Measurements from ENCODE around the gene HNRNPDL. TPM values are rescaled to one million over a fixed set of nuclear protein-coding genes. Genes with fewer than 3 reads are reported as not detected.
"Not testable (repeated sequence)": the region's sequence is repeated elsewhere in the genome, so short reads cannot be mapped to it uniquely, and the experiment has no call there.

Gene HNRNPDL
- 100 to 1,000 TPM; 207 to 297 (median 258) TPM for total RNA-seq (2021; fragmentation: NEBNext Ultra II Directional; extraction: Animal tissue kit (Norgen Biotek cat#: 25700))
- long read RNA-seq, transcript HNRNPDL-201 (8 exons, 3,781 nt) = major isoform, 224 of 340 reads
- long read RNA-seq, transcript HNRNPDL-202 (9 exons, 1,402 nt) = minor isoform, 16 of 340 reads
- long read RNA-seq, transcript HNRNPDL-207 (7 exons, 3,968 nt) = minor isoform, 6 of 340 reads
- long read RNA-seq, transcript HNRNPDL-204 (7 exons, 2,404 nt) = minor isoform, 23 of 340 reads
- long read RNA-seq, partial matches to known transcripts = 54 of 340 reads
- long read RNA-seq, other reads (novel, unspliced or antisense) = 17 of 340 reads

GRCh38 chr4:82430193-82430963 lies at the start of gene HNRNPDL, which contains the start of gene ENOPH1:
HNRNPDL (minus strand) TSS chr4:82430462; CDS start chr4:82429690, 772 bp downstream.
ENOPH1 (plus strand) TSS chr4:82430590; CDS start chr4:82430830, 240 bp downstream.
- Mint-ChIP-seq H3K27ac (peak within 1 kb of the TSS; percentile 99), H3K4me3 (peak within 1 kb of the TSS; percentile 95), H3K27me3 (ENCODE audit: insufficient read depth) (peaks cover 20% of the 10 kb centered on the region), H3K4me1 (ENCODE audit: low read depth) (peaks cover 49% of the 10 kb centered on the region), H3K36me3 (ENCODE audit: low read depth) (peaks cover 41% of the 10 kb centered on the region), H3K9me3 (peaks cover 4% of the 10 kb centered on the region; the same call in 1 of the 2 replicates)
- peak; percentile 95 for DNase-seq
- TF ChIP-seq CTCF (IDR thresholded peaks at IDR 0.05) = no peak; the same call in 1 of the 2 replicates

GRCh38 chr4:82479562-82479961 lies 49.3 kb upstream of the HNRNPDL start:
- DNase-seq = no peak
- no peaks in the 10 kb centered on the region for H3K9me3 Mint-ChIP-seq
- no peak overlapping the region for H3K4me3 Mint-ChIP-seq
- no peaks in the 10 kb centered on the region for H3K4me1 Mint-ChIP-seq (ENCODE audit: low read depth)
- TF ChIP-seq CTCF (IDR thresholded peaks at IDR 0.05) = no peak
- H3K36me3 Mint-ChIP-seq (ENCODE audit: low read depth) = no peaks in the 10 kb centered on the region
- peaks cover 16% of the 10 kb centered on the region for H3K27me3 Mint-ChIP-seq (ENCODE audit: insufficient read depth)
- no peak overlapping the region for H3K27ac Mint-ChIP-seq

- not testable (repeated sequence) for DNase-seq; H3K36me3 Mint-ChIP-seq (ENCODE audit: low read depth); H3K27ac Mint-ChIP-seq; H3K9me3 Mint-ChIP-seq; H3K4me1 Mint-ChIP-seq (ENCODE audit: low read depth); H3K4me3 Mint-ChIP-seq
- H3K27me3 Mint-ChIP-seq (ENCODE audit: insufficient read depth) = peaks cover 16% of the 10 kb centered on the region
Observed at GRCh38 chr4:82477469-82477868, 47.2 kb upstream of the HNRNPDL start.

- not testable (repeated sequence) for H3K36me3 Mint-ChIP-seq (ENCODE audit: low read depth); H3K9me3 Mint-ChIP-seq; H3K27ac Mint-ChIP-seq; H3K4me1 Mint-ChIP-seq (ENCODE audit: low read depth); DNase-seq; H3K4me3 Mint-ChIP-seq
- H3K27me3 Mint-ChIP-seq (ENCODE audit: insufficient read depth) = peaks cover 12% of the 10 kb centered on the region; the same call in 1 of the 2 replicates
Observed at GRCh38 chr4:82475931-82476330, 45.7 kb upstream of the HNRNPDL start.

- Mint-ChIP-seq H3K9me3 (no peaks in the 10 kb centered on the region), H3K27me3 (ENCODE audit: insufficient read depth) (peaks cover 8% of the 10 kb centered on the region; the same call in 1 of the 2 replicates), H3K27ac (no peak overlapping the region), H3K4me3 (no peak overlapping the region), H3K4me1 (ENCODE audit: low read depth) (peaks cover 14% of the 10 kb centered on the region), H3K36me3 (ENCODE audit: low read depth) (no peaks in the 10 kb centered on the region; the same call in 1 of the 2 replicates)
- no peak for DNase-seq
- no peak for TF ChIP-seq CTCF (IDR thresholded peaks at IDR 0.05)
Observed at GRCh38 chr4:82473621-82474164, 43.4 kb upstream of the HNRNPDL start.

DNA sequence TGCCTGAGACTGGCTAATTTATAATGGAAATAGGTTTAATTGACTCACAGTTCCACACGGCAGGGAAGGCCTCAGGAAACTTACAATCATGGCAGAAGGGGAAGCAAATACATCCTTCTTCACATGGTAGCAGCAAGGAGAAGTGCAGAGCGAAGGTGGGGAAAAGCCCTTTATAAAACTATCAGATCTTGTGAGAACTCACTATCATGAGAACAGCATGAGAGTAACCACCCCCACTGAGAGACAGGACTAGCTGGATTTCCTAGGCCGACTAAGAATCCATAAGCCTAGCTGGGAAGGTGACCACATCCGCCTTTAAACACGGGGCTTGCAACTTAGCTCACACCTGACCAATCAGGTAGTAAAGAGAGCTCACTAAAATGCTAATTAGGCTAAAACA lies 42.8 kb upstream of the HNRNPDL start:
- peaks cover 14% of the 10 kb centered on the region for H3K4me1 Mint-ChIP-seq (ENCODE audit: low read depth)
- DNase-seq; H3K27ac Mint-ChIP-seq; H3K9me3 Mint-ChIP-seq; H3K27me3 Mint-ChIP-seq (ENCODE audit: insufficient read depth); H3K4me3 Mint-ChIP-seq; H3K36me3 Mint-ChIP-seq (ENCODE audit: low read depth): not testable (repeated sequence)
